Fibroblast of skin of abdomen (primary cell): ENCODE measurements around the gene LITAFD.

Experiments
- DNase-seq: peaks from one replicate; pipeline ENCODE4 v3.0.0-alpha.2; 2013

Gene LITAFD

GRCh38 chr16:8920645-8921346, 38.6 kb downstream of the LITAFD start:
- peak; percentile 59 for DNase-seq

GRCh38 chr16:8921347-8921984, 39.3 kb downstream of the LITAFD start:
- no peak for DNase-seq

GRCh38 chr16:8923199-8923598, 41.0 kb downstream of the LITAFD start:
- DNase-seq, result no peak

GRCh38 chr16:8924214-8924613, 42.1 kb downstream of the LITAFD start:
- DNase-seq, result no peak

- no peak for DNase-seq
Observed at GRCh38 chr16:8925455-8925854, 43.3 kb downstream of the LITAFD start.

- no peak for DNase-seq
Observed at GRCh38 chr16:8926827-8927226, 44.7 kb downstream of the LITAFD start.

- DNase-seq, result no peak
Observed at GRCh38 chr16:8928467-8928957, 46.4 kb downstream of the LITAFD start.

GRCh38 chr16:8929086-8929748, 47.1 kb downstream of the LITAFD start:
- DNase-seq, result no peak

- DNase-seq, result peak; percentile 53
Observed at GRCh38 chr16:8931859-8932258, 49.7 kb downstream of the LITAFD start.

- DNase-seq, result no peak
Observed at GRCh38 chr16:8934601-8935000, 52.5 kb downstream of the LITAFD start.
